T-helper 2 cell (primary cell): ENCODE measurements around the gene BRD1.
"Not testable (repeated sequence)": the region's sequence is repeated elsewhere in the genome, so short reads cannot be mapped to it uniquely, and the experiment has no call there.

Source experiments
- DNase-seq, 5 experiments: peaks; one replicate each; pipeline versions ENCODE4 v3.0.0 to v3.0.0-alpha.2; 2012 to 2022

The BRD1 gene

DNA sequence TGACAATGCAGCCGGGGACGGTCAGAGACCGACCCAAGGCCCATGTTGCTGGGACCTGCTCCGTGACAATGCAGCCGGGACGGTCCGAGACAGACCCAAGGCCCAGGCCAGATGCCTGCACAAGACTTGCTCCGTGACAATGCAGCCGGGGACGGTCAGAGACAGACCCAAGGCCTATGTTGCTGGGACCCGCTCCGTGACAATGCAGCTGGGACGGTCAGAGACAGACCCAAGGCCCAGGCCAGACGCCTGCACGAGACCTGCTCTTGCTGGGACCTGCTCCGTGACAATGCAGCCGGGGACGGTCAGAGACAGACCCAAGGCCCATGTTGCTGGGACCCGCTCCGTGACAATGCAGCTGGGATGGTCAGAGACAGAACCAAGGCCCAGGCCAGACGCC, 45.8 kb downstream of the BRD1 start:
- DNase-seq = not testable (repeated sequence)

DNA sequence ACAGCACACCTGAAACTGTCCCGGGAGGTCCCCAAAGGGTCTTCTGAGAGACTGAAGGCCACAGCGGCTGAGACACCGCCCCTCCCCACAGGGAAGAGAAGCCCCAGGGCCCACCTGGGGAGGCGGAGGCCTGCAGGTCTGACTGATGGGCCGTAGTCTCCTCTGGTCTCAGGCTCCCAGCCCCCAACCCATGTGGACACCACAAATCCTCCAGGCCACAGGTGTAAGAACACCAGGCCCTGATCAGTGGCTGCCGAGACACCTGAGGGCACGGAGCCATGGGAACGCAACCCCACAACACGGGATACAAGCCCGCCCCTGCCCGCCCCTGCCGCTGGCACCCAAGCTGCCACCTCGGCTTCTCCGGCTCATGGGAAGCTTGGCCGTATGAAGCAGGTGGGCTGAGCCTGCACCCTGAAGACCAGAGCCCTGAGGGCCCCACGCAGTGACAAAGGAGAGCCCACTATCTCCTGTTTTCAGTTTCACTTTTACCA, 46.3 kb downstream of the BRD1 start:
- DNase-seq = no peak

DNA sequence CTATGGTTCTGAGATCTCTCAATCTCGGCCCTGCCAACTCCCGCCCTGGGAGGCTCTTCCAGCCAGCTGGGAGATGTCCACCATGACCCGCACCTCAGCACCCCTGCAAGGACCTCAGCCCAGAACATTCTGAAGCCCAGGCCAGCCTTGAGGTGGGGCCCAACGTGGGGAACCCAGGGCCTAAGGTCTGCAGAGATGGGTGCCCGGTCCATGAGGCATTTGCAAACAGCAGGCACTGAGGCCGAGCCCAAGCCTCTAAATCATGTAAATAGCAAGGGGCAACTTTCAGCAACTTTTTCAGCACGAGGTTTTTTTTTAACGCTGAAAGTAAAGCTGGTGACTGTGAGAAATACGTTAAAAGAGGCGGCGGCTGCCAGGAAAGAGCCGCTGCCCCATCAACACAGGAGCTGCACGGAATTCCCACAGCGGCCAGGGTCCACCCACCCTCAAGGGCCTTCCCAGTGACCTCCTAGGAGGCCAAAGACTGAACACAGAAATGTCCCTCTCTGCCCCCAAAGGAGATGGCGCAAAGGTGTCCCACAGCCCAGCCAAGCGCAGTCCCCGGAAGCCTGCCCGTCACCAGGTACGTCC, 46.9 kb downstream of the BRD1 start:
- DNase-seq = no peak

DNA sequence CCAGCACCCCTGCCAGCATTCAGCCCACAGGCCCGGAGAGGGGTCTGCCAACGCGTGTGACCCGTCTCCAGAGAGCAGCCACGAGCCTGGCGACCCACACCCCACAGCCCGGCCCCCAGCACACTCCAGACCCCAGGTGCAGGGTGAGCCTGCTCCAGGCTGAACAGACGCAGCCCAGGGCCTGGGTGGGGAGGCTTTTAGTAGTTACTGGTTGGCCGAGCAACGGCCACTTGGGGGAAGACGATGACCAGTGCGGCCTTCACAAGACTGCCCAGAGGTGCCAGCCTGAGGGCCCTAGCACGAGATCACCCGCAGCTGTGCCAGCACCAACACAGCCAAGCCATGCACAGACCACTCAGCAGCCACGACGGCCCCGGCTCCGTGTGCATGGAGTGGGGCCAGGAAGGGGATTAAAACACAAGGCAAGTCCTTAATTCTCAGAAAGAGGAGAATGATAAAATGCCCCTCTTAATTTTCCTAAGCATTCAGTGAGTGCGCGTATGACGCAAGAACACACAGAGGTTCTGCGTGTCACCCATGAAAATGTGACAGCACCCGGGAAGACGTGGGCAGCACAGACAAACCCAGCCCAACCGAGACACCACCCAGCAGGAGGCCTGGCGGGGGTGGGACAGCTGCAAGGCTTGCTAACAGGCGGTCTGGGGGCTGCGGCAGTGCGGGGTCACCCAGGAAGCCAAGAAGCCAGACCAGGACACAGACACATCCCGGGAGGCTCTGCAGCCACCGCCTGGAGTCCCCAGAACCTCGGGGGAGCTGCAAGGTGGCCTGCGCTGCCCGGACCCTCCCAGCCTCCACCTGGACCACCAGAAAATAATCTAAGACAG, 47.6 kb downstream of the BRD1 start:
- no peak for DNase-seq

DNA sequence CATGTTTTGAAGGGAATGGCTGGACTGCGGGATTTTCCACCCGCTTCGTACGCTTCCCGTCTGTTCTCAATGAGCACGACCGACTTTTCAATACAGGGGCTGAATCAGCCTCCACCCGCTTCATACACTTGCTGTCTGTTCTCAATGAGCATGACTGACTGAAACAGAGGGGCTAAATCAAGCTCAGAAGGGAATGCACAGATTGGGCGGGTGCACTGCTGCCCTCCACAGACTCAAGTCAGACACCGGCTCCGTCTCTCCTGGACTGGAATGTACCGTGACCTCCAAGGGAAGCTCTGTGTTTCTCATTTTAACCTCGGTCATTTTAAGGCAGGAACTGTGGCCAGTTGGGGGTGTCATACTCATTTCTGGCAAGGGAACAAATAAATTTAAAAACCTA, 48.5 kb downstream of the BRD1 start:
- no peak for DNase-seq

DNA sequence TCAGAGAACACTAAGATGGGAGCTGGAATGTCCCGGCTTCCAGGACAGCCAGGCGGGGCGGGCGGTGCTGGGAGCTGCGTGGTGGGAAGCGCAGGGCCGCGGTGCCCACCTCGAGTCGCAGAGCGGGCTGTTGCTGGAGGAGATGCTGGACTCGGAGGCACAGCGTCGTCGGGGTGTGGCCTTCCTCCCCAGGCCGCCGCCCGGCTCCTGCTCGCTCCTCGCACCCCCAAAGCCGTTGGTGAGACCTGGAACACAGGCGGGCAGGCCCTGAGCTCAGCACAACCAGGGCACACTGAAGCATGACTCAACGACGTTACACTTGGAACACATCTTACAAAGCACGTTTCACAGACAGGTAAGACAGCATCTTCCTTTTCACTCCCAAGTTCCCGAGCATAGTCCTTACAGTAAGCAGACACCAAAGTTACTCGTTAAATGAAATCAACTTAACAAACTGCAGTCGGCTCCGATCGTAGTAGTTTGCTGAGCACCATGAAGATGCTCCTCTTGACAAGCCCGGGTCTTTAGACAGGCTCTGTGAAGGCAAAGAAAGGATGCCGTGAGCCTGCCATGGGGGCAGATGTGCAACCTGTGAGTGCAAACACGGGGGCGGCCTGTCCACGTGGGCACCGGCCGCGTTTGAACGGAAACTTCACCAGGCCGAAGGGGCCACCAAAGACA, 50.0 kb downstream of the BRD1 start:
- DNase-seq = no peak

DNA sequence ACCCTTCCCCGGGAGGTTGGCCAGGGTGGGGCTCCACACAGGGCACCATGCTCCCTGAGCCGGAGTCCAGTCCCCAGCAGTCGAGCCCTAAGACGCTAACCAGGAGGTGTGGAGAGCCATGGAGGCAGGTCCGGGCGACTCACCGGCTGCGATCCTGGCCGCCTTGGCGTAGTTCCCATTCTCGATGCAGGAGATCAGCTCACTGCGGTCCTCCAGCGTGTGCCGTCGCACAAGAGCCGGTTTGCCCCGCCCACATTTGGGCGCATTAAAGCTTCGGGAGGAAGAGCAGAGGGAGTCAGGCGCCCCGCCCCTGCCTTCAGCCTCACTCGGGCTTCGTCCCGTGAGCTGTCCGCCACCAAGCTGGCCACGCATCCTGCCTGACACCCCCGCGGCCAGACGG, 50.8 kb downstream of the BRD1 start:
- no peak for DNase-seq

DNA sequence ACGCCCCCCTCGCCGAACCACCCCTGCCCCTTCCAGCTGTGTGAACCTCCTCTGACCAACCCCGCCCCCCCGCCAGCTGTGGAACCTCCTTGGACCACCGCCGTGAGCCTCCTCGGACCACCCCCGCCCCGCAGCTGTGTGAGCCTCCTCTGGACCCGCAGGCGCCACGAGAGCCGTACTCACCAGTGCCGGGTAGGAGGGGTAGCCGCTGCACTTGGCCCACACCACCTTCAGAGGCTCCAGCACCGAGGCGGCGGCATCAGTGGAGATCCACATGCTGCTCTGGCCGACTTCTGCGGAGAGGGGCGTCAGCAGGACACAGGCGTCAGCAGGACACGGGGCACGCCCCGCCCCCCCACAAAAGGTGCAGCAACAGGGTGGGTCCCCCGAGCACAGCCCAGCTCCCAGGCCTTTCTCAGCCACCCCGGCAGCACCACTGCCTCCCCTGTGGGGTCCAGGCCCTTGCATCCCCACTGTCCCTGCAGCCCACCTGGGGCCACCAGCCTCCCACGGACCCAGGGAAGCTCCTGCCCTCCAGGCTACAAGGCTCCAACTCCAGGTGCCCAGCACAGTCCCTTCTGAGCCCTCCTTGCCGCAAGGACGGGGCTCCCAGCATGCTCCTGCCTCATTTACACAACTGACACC, 51.7 kb downstream of the BRD1 start:
- DNase-seq = no peak

DNA sequence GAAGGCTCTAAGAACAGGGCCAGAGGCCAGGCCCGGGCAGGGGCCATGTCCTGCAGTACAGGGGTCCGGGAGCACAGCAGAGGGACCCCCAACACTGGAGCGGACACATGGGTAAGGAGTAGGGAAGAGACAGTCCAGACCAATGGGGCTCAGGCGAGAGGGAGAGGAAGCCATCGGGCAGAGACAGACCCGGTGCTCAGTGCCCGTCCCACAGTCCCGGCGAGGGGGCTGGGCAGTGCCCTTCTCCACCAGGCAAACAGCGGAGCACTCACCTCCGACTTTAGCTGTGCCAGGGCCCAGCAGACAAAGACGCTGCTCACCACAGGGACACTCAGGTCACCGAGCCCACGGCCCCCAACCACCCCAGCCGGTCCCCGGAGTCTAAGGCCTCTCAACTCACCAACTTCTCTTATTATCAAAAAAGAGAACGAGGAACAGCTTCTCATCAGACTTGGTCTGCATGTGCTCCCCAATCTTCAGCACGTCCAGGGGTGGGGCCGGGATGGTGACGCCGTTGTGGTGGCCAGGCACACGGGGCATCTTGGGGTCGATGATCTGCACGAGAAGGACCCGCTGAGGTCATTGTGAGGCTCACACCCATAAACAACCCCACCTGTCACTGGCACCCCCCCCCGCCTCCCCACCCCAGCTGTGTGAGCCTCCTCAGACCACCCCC, 52.3 kb downstream of the BRD1 start:
- no peak for DNase-seq

DNA sequence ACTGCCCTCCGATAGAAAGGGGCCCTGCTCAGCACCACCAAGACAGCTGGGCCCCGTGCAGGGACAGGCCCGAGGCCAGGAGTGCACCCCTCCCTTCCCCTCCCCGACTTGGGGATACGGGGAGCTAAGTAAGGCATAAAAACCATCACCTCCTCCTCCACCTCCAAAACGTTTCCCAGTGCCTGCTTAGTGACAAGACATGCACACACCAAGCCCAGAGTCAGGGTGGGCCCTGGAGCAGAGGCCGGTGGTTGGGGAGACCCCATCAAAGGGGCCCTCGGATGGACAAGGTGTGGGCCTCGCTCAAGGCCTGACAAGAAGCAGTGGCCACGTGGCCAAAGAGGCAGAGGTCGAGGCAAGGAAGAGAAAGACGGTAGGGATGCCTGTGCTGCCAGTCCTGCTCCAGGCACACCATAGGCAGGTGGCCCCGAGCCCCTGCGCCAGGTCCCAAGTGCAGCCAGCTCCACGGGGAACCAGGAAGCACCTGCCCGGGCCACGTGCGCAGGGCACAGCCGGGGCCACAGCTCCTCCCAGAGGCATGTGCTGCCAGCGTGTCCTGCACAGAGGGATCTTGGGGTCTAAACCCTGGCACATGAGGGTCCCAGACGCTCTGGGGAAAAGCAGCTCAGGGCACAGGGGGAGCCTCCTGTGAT, 53.0 kb downstream of the BRD1 start:
- no peak for DNase-seq

DNA sequence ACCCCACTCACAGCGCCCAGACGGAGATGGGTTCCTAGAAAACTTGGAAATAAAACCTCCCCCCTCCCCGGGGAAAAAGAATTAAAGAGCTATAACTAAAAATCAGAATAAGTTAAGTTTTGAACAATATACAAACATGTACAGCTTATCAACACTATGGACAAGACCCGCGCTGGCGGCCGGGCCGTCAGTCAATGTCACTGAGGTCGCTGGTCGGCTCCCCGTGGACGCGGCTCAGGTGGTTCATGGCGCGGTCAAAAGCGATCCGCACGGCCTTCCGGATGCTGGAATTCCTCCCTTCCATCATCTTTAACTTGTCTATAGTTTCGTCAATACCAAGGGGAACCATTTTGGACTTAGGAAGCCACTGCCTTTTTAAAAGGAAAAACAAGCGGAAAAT, 53.6 kb downstream of the BRD1 start:
- DNase-seq = no peak

DNA sequence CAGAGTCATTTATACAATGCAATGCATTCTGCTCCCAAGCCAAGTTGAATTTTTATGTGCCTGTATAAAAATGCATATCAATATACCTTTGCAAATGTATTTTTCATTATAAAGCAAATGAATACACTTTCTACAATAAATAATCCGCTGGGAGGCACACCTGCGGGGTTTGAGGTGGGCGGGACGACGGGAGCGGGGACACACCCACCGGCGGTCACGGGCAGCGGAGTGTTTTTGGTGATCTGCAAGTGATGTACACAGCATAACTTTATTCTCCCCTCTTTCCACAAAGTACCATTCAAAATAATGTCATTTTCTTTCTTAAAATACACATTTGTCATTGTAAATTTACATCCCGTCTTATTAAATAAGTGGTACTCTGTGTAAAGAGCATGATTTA, 54.1 kb downstream of the BRD1 start:
- DNase-seq = no peak

DNA sequence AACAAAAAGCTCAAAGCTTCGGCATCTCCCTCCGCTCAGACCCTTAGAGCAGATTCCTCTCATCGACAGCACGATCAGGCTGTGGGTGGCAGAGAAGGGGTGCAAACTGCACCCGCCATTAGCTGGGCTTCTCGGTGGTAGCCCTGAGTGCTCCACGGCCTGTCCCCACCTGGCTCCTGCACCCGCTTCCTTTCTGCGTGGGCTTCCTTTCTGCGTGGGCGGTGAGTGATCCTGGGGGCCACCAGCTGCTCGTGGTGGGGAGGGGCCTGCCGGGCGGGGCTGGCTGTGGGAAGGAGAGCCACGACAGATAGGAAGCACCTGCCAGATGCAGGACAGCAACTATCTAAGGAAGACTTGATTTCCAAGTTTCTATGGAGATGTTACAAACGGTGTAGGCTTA, 55.0 kb downstream of the BRD1 start:
- no peak for DNase-seq

DNA sequence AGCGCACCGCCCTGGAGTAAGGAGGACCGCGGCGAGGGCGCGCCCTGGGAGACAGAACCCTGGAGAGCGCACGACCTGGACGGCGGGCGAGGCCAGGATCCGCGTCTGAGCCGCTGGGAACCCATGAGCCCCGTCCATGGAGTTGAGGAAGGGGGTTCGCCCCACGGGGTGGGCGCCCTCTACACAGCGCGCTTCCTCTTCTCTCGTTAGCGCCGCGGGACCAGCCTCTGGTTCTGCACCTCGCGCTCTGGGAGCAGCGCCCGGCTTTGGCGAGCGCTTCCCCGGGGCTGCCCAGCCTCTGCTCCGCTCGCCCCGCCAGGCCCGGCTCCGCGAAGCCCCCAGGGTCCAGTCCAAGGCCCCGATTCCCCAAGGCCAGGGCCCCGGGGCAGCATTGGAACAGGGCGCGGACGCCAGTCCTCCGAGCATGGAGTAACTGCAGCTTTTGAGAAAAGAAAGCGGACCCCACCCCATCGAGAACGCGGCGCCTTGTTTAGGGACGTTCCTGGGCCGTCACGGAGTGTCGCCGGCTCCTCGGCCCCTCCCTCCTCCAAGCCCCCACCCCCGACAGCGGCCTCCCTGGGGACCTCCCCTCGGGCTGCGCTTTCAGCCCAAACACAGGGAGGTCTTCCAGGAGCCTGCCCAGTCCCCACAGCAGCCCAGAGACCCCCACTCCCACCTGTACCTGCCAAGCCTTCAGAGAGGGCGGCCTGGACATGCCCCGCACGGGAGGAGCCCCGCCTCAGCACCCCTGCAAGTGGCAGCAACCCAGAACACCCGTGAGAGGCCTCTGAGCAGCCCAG, 56.2 kb downstream of the BRD1 start:
- DNase-seq = no peak

DNA sequence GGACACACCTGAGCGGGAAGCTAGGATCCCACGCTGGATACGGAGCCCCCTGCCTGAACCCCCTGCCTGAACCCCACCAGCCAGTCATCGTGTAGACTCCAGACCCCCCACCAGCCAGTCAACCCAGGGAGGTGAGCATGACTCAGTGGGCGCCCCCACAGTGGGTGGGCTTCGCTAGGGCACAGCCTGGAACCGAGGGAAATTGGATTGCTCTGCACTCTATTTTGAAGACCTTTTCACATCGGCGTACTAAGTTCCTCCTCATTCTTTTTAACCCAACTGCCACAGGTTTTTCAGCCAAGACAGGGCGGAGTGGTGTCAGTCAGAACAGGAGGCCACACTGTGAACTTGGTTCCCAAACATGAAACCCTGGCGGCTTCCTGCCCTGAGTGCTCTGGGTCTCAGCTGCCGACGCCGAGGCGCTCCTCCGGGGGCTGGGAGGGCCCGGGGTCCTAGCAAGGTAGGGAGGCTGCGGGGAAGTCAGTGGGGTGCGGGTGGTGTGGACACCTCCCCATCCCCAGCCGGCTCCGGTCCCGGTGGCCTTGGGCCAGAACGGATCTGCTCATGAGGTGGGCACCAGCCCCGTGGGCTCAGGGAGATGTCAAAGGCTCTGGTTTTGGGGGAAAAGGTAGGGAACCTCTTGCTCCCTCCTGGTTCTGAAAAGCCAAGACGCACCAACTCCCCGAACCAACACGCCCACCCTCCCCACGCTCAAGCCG, 57.0 kb downstream of the BRD1 start:
- DNase-seq = peak in 1 of 5 experiments; percentile 44

DNA sequence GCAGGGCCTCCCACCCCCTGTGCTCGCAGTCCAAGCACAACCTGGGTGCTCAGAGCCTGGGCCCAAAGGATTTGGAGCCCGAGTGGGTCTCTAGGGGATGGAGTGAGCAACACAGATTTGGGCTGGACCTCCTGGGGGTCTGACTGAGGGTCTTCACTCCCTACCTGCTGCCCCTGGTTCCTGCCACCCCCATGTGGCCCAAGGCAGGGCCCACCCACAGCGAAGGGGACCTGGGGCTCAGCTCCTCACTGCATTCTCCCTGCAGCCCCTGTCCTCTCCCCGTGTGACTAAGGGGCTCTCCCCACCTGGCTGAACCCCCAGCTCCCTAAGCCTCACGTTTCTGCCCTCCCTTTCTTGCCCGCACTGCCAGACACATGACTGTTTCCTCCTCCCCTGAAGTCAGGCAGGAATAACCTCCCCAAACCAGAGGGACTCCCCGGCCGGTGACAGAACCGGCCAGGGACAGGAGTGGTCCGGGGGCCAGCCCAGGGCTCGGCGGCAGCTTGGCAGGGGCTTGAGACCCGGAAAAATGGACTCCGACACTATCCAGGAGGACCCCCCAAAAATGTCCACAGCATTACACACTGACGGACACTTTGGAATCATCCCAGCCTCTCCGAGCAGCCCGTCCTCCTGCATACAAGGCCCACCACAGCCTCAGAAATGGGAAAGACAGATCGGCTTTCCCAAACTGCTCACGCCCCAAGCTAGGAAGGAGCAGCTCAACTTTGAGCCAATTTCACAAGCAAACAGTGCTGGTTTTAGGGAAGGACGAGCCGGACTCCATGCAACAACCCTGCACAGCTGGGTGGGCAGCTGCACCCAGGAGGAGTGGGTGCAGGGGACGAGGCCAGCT, 57.8 kb downstream of the BRD1 start:
- DNase-seq = no peak

DNA sequence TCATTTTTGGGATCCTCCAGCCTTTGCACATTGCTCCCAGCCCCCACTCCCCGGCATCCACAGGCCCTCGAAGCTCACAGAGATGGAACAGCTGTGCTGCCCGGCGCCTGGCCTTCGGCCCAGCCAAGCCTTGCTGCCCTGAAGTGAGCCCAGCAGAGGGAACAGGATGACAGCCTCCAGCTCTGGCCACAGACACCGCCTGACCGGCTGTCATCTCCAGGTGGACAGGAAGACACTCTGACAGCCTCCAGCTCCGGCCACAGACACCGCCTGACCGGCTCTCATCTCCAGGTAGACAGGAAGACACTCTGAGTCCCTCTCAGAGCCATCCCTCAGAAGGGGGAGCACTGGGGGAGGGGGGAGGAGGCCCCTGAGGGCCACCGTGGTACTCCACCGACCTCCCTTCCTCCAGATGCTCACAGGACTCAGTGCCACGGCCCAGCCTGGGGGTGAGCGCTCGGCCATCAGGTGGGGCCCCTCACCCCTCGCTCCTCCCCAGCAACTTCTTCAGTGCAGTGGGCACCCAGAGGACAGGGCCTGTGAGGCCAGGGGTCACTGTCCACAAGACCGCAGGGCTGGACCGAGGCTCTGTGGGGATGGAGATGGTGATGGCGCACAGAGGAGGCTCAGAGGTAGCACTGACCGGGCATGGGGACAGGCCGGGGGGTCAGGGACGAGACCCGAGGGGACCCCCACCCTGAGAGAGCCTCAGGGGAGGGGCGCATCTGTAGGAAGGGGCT, 58.6 kb downstream of the BRD1 start:
- no peak for DNase-seq

DNA sequence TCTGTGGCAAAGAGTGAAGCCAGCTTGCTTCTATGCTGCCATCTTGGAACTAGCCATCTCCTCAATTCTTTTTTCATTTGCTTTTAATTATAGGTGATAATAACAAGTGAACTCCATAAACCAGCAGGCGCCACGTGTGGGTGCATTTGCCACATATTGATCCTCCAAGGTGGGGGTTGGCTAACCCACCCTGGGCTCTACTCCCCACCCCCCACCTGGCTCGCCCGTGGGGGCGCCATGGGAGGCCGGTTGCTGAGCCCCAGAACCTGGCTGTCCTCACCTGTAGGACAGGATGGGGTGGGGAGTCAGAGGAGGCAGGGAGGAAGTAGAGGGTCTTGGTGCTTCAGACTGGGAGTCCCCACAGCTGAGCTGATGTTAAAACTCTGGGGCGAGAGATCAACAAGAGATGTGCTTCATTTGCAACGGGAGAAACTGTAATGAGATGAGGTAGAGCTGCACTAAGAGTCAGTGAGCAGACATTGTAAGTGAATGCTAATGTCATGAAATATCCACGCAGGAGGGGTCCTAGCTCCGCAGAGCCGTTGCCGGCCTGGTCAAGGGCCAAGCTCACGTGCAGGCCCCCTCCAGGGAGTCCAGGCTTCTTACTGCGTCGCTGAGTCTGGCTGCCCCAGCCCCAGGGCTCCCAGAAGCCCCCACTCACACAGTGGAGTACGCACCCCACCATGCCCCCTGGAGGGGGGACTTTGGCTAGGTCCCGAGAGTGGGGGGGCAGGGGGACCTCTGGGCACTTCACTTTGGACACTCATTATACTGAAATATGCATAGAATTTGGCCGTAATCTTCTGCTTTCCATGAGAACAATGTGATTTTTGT, 59.4 kb downstream of the BRD1 start:
- DNase-seq = no peak
